ENCODE results near the gene TF. TPM values are rescaled to one million over a fixed set of nuclear protein-coding genes. Genes with fewer than 3 reads are reported as not detected.

Gene TF
- total and polyA plus RNA-seq, 2 experiments from 2014 or later = 0.33 to 3.0 TPM

GRCh38 chr3:133804896-133805295 lies 58.7 kb downstream of the TF start:
- H3K27ac ChIP-seq = no peak overlapping the region
- H3K4me3 ChIP-seq = no peak overlapping the region

GRCh38 chr3:133805384-133805701 lies 59.1 kb downstream of the TF start:
- H3K4me3 ChIP-seq = peak overlapping the region; percentile 96
- H3K27ac ChIP-seq = no peak overlapping the region
- no peaks in the 10 kb centered on the region for H3K9me3 ChIP-seq (ENCODE audit: low read depth)
- peaks cover 20% of the 10 kb centered on the region for H3K27me3 ChIP-seq
- no peak for DNase-seq (ENCODE audit: low read depth in 1 of 2, low spot score in 1 of 2)
- TF ChIP-seq CTCF (IDR thresholded peaks at IDR 0.05; ENCODE audit: low read depth, low read length) = no peak
- peaks cover 3% of the 10 kb centered on the region for H3K4me1 ChIP-seq (ENCODE audit: low read depth)
- H3K36me3 ChIP-seq = peaks cover 4% of the 10 kb centered on the region

More at GRCh38 chr3:133804896-133805295, 58.7 kb downstream of the TF start:
- H3K9me3 ChIP-seq (ENCODE audit: low read depth) = no peaks in the 10 kb centered on the region
- no peak for TF ChIP-seq CTCF (IDR thresholded peaks at IDR 0.05; ENCODE audit: low read depth, low read length)
- no peak for DNase-seq (ENCODE audit: low read depth in 1 of 2, low spot score in 1 of 2)
- H3K4me1 ChIP-seq (ENCODE audit: low read depth) = peaks cover 3% of the 10 kb centered on the region
- H3K36me3 ChIP-seq = no peaks in the 10 kb centered on the region
- H3K27me3 ChIP-seq = peaks cover 25% of the 10 kb centered on the region

GRCh38 chr3:133805702-133806475 lies 59.7 kb downstream of the TF start, which contains the start of gene SRPRB:
Gene SRPRB, plus strand, starts transcription at chr3:133805815. Its CDS starts 34 bp downstream, at chr3:133805849.
- no peaks in the 10 kb centered on the region for H3K9me3 ChIP-seq (ENCODE audit: low read depth)
- peak within 1 kb of the TSS; percentile 96 for H3K4me3 ChIP-seq
- H3K27me3 ChIP-seq = peaks cover 15% of the 10 kb centered on the region
- no peak within 1 kb of the TSS for H3K27ac ChIP-seq
- peaks cover 3% of the 10 kb centered on the region for H3K4me1 ChIP-seq (ENCODE audit: low read depth)
- DNase-seq (ENCODE audit: low read depth in 1 of 2, low spot score in 1 of 2) = peak; percentile 95 to 97
- peaks cover 9% of the 10 kb centered on the region for H3K36me3 ChIP-seq
- no peak for TF ChIP-seq CTCF (IDR thresholded peaks at IDR 0.05; ENCODE audit: low read depth, low read length)

- H3K36me3 ChIP-seq = peaks cover 47% of the 10 kb centered on the region
These were observed 66.7 kb downstream of the TF start for GRCh38 chr3:133812872-133813271.

GRCh38 chr3:133815386-133815785 lies 69.2 kb downstream of the TF start:
- no peak for TF ChIP-seq CTCF (IDR thresholded peaks at IDR 0.05; ENCODE audit: low read depth, low read length)
- no peak for DNase-seq (ENCODE audit: low read depth in 1 of 2, low spot score in 1 of 2)
- Histone ChIP-seq H3K27ac (no peak overlapping the region), H3K36me3 (peaks cover 53% of the 10 kb centered on the region), H3K9me3 (ENCODE audit: low read depth) (no peaks in the 10 kb centered on the region), H3K27me3 (no peaks in the 10 kb centered on the region), H3K4me1 (ENCODE audit: low read depth) (no peaks in the 10 kb centered on the region), H3K4me3 (no peak overlapping the region)

More at GRCh38 chr3:133812872-133813271, 66.7 kb downstream of the TF start:
- no peaks in the 10 kb centered on the region for H3K9me3 ChIP-seq (ENCODE audit: low read depth)
- H3K27me3 ChIP-seq = no peaks in the 10 kb centered on the region
- no peak overlapping the region for H3K4me3 ChIP-seq
- no peak for TF ChIP-seq CTCF (IDR thresholded peaks at IDR 0.05; ENCODE audit: low read depth, low read length)
- DNase-seq (ENCODE audit: low read depth in 1 of 2, low spot score in 1 of 2) = peak in 1 of 2 donors; percentile 21
- no peak overlapping the region for H3K27ac ChIP-seq
- no peaks in the 10 kb centered on the region for H3K4me1 ChIP-seq (ENCODE audit: low read depth)
